ENCODE measurements around the gene GLRX2. TPM values are rescaled to one million over a fixed set of nuclear protein-coding genes. Genes with fewer than 3 reads are reported as not detected.

The GLRX2 gene
- total and polyA plus RNA-seq, 3 donors from 2014 or later = 21.2 to 70.1 (median 47.6) TPM

DNA sequence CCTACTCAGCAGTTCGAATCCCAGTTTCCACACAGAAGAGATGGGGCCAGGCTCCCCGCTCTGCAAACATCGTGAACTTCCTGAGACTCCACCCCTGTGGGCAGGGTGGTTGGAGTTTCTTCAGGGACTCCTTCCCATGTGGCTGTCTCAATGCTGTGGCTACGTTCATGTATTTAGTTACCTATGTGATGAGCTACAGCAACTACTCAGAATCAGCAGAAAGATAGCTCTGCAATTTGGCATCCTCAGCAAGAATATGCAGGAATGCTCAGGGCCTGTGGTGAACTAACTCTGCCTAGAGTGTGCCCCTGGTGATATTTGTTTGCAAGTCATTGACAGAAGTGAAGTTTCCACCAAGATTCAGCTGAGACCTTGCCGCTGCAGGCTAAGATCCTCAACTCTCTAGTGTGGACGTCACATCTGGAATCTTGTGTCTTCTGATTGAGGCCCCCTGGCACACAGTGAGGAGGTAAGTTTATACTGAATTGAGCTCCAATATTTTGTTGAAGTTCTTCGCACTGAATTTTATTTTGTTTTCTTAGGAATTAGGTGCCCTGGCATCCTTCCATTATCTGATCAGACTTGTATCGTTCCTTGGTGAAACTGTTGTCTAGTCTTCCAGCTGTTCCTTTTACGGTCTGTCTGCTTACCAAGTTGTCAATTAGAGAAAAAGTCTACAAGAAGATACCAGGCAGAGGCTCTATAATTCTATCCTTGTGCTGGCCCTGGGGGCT is 8.2 kb upstream of the GLRX2 start:
- DNase-seq = no peak
- Histone ChIP-seq H3K36me3 (ENCODE audit: low read depth, missing control alignments) (no peaks in the 10 kb centered on the region), H3K27ac (no peak overlapping the region), H3K27me3 (no peaks in the 10 kb centered on the region), H3K9me3 (no peaks in the 10 kb centered on the region), H3K4me1 (no peaks in the 10 kb centered on the region), H3K4me3 (no peak overlapping the region)
- no peak for TF ChIP-seq POLR2A (IDR thresholded peaks at IDR 0.05)
- TF ChIP-seq, protein P1, sequence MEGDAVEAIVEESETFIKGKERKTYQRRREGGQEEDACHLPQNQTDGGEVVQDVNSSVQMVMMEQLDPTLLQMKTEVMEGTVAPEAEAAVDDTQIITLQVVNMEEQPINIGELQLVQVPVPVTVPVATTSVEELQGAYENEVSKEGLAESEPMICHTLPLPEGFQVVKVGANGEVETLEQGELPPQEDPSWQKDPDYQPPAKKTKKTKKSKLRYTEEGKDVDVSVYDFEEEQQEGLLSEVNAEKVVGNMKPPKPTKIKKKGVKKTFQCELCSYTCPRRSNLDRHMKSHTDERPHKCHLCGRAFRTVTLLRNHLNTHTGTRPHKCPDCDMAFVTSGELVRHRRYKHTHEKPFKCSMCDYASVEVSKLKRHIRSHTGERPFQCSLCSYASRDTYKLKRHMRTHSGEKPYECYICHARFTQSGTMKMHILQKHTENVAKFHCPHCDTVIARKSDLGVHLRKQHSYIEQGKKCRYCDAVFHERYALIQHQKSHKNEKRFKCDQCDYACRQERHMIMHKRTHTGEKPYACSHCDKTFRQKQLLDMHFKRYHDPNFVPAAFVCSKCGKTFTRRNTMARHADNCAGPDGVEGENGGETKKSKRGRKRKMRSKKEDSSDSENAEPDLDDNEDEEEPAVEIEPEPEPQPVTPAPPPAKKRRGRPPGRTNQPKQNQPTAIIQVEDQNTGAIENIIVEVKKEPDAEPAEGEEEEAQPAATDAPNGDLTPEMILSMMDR (IDR thresholded peaks at IDR 0.05) = no peak
- intact Hi-C loops (cut with DNase I; ENCODE audit: low total_unique reads) = no loop called here
- 84 to 88% methylated on average over 9 of the region's 9 CpGs for WGBS, 2 donors

DNA sequence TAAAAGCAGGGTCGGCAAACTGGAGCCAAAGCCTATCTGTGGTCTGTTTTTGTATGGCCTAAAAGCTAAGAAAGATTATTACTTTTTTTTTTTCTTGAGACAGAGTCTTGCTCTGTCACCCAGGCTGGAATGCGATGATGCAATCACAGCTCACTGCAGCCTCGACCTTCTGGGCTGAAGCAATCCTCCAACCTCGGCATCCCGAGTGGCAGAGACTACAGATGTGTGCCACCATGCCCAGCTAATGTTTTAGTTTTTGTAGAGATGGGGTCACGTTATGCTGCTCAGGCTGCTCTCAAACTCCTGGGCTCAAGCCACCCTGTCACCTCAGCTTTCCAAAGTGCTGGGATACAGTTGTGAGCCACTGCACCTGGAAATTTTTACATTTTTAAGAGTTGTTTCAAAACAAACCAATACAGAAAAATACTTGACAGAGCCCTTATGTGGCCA is 6.5 kb upstream of the GLRX2 start:
- Histone ChIP-seq H3K27me3 (no peaks in the 10 kb centered on the region), H3K36me3 (ENCODE audit: low read depth, missing control alignments) (no peaks in the 10 kb centered on the region), H3K27ac (no peak overlapping the region), H3K4me3 (no peak overlapping the region), H3K9me3 (no peaks in the 10 kb centered on the region), H3K4me1 (no peaks in the 10 kb centered on the region)
- DNase-seq = no peak
- WGBS, 2 donors = 44 to 68% methylated on average over 6 of the region's 6 CpGs
- intact Hi-C loops (cut with DNase I; ENCODE audit: low total_unique reads) = no loop called here
- TF ChIP-seq, protein P1 (IDR thresholded peaks at IDR 0.05) = no peak
- no peak for TF ChIP-seq POLR2A (IDR thresholded peaks at IDR 0.05)

DNA sequence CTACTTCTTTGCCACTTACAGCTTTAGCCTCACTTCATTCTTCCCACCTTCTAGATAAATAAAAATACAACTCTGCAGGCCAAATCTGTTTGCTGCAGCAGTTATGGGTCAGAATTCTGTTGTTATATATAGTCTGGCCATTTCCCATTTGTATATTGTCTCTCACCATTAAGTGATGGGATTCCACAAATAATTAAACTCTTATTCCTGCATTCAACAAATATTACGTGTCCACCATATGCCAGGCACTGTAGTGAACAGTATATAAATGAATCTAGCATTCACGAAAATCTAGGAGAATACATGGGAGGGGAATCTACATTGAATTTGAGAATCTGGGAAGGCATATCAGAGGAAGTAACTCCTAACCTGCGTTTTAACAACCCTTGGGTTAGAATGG is 5.7 kb upstream of the GLRX2 start:
- no peaks in the 10 kb centered on the region for H3K9me3 ChIP-seq
- DNase-seq = no peak
- H3K27me3 ChIP-seq = no peaks in the 10 kb centered on the region
- intact Hi-C loops (cut with DNase I; ENCODE audit: low total_unique reads) = no loop called here
- no peaks in the 10 kb centered on the region for H3K36me3 ChIP-seq (ENCODE audit: low read depth, missing control alignments)
- H3K4me3 ChIP-seq = no peak overlapping the region
- WGBS, 2 donors = 88 to 95% methylated on average over 3 of the region's 3 CpGs
- H3K4me1 ChIP-seq = no peaks in the 10 kb centered on the region
- no peak for TF ChIP-seq POLR2A (IDR thresholded peaks at IDR 0.05)
- TF ChIP-seq, protein P1 (IDR thresholded peaks at IDR 0.05) = no peak
- H3K27ac ChIP-seq = no peak overlapping the region

DNA sequence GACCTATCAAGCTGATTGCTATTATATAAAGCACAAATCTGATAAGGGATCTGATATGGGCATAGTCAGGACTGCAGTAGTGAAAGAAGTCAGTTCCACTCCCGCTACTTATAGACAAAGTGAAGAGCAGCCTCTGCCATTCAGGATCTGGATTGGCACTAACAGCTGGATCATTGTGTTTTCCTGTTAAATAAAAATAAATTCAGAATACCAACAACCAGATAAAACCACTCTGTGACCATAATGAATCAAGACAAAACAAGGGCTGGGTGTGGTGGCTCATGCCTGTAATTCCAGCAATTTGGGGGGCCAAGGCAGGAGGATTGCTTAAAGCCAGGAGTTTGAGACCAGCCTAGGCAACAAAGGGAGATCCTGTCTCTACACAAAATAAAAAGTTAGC is 5.0 kb upstream of the GLRX2 start:
- Histone ChIP-seq H3K27me3 (no peaks in the 10 kb centered on the region), H3K4me3 (no peak overlapping the region), H3K27ac (no peak overlapping the region), H3K4me1 (no peaks in the 10 kb centered on the region), H3K36me3 (ENCODE audit: low read depth, missing control alignments) (no peaks in the 10 kb centered on the region), H3K9me3 (no peaks in the 10 kb centered on the region)
- intact Hi-C loops (cut with DNase I; ENCODE audit: low total_unique reads) = no loop called here
- no peak for TF ChIP-seq POLR2A (IDR thresholded peaks at IDR 0.05)
- TF ChIP-seq, protein P1 (IDR thresholded peaks at IDR 0.05) = no peak
- WGBS, 2 donors = 77 to 100% methylated on average over 1 of the region's 1 CpG
- no peak for DNase-seq

DNA sequence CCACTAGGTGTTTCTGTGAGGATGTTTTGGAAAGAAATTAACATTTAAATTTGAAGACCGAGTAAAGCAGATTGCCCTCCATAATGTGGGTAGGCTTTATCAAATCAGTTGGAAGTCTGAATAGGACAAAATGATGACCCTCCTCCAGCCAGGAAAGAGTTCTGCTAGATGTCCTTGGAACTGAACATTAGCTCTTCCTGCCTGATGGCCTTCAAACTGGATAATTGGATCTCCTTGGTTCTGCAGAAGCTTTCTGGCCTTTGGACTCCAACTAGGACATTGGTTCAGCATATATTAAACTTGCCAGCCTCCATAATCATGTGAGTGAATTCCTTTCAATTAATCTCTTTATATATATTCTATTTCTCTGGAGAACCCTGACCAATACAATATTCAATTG is 4.4 kb upstream of the GLRX2 start:
- Histone ChIP-seq H3K36me3 (ENCODE audit: low read depth, missing control alignments) (no peaks in the 10 kb centered on the region), H3K27me3 (no peaks in the 10 kb centered on the region), H3K4me1 (no peaks in the 10 kb centered on the region), H3K9me3 (no peaks in the 10 kb centered on the region), H3K27ac (no peak overlapping the region), H3K4me3 (no peak overlapping the region)
- no peak for DNase-seq
- 63 to 85% methylated on average over 1 of the region's 1 CpG for WGBS, 2 donors
- intact Hi-C loops (cut with DNase I; ENCODE audit: low total_unique reads) = no loop called here
- TF ChIP-seq POLR2A (IDR thresholded peaks at IDR 0.05) = no peak

Data from testis (tissue), 3 donors.